ENCODE results near the gene EML1. TPM values are rescaled to one million over a fixed set of nuclear protein-coding genes. Genes with fewer than 3 reads are reported as not detected.

The EML1 gene
- total RNA-seq, 2 experiments from 2014 or later = 0.59 TPM; not detected in 1

DNA sequence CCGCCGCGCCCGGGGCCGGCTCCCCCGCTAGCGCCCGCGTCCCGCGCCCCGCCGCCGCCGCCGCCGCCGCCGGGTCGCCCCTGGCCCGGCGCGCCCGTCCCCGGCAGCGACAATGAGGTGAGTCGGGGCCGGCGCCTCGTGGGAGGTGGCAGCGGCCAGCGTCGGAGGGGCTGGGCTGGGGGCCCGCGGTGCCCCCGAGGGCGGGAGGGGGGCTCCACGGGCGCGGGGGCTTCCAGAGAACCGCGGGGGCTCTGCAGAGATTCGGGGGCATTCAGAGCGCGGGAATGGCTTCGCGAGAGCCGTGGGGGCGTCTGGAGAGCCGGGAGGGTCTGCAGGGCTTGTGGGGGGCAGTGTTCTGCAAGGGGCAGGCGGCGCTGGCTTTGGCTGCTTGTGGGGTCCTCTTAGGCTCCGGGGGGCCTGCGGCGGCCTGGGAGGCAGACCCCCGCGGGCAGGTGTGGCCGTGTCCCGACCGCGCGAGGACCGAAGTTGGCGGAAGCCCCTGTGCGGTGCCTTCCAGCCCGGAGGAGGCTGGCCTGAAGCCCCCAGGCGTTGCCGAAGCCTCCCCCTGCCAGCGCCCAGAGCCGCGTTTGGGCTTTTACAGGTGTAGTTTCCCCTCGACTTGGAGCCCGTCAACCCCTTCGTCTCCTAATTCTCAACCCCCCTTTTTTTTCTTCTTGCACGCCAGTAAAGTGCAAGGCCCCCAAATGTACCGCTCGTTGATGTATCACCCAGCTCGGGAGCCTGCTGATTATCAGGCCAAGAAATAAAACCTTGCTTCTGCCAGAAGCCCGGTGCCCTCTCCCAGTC lies 178.9 kb downstream of the EML1 start:
- Histone ChIP-seq H3K27ac (ENCODE audit: low read depth in 1 of 2, low read length in 2 of 2) (no peak overlapping the region), H3K4me1 (ENCODE audit: insufficient read depth, low read length) (peaks cover 12% of the 10 kb centered on the region), H3K4me3 (ENCODE audit: low read length) (peak overlapping the region; percentile 61), H3K9me3 (ENCODE audit: control insufficient read depth in 1 of 2, insufficient read depth in 1 of 2, low read length in 2 of 2) (peaks cover 0 to 6% of the 10 kb centered on the region in 2 experiments), H3K27me3 (ENCODE audit: control insufficient read depth in 1 of 2, insufficient read depth in 2 of 2, low read length in 2 of 2) (peaks cover 0 to 3% of the 10 kb centered on the region in 2 experiments), H3K36me3 (ENCODE audit: insufficient read depth, low read length) (no peaks in the 10 kb centered on the region)
- ChIA-PET CTCF (interaction anchor here (1.2 kb wide), 1 partner anchor 221 kb away, joined by 5 read pairs; no protein-coding TSS in a partner anchor), POLR2A (interaction anchor here (0.7 to 1.9 kb wide), 8 partner anchors 40 to 497 kb away, joined by 3 to 10 read pairs (median 4); partner anchors contain the start of genes CCNK, CYP46A1 and SETD3)
- Mint-ChIP-seq H3K36me3 (ENCODE audit: low read depth) (peaks cover 8% of the 10 kb centered on the region), H3K4me1 (ENCODE audit: low read depth) (peaks cover 26% of the 10 kb centered on the region), H3K27me3 (peaks cover 19% of the 10 kb centered on the region), H3K9me3 (no peaks in the 10 kb centered on the region), H3K27ac (peak overlapping the region; percentile 85), H3K4me3 (peak overlapping the region; percentile 98)
- TF ChIP-seq, protein P1, sequence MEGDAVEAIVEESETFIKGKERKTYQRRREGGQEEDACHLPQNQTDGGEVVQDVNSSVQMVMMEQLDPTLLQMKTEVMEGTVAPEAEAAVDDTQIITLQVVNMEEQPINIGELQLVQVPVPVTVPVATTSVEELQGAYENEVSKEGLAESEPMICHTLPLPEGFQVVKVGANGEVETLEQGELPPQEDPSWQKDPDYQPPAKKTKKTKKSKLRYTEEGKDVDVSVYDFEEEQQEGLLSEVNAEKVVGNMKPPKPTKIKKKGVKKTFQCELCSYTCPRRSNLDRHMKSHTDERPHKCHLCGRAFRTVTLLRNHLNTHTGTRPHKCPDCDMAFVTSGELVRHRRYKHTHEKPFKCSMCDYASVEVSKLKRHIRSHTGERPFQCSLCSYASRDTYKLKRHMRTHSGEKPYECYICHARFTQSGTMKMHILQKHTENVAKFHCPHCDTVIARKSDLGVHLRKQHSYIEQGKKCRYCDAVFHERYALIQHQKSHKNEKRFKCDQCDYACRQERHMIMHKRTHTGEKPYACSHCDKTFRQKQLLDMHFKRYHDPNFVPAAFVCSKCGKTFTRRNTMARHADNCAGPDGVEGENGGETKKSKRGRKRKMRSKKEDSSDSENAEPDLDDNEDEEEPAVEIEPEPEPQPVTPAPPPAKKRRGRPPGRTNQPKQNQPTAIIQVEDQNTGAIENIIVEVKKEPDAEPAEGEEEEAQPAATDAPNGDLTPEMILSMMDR (IDR thresholded peaks at IDR 0.05) = no peak
- ATAC-seq (ENCODE audit: poor library complexity) (peak; percentile 33), DNase-seq (peak in 6 of 14 experiments; percentile 4 to 47 (median 16))
- intact Hi-C loops (cut with DNase I, micrococcal nuclease) = loop anchor here in 1 of 2 experiments (5.0 kb wide), 4 partner anchors 270 to 365 kb away; partner anchors contain the start of gene CYP46A1

DNA sequence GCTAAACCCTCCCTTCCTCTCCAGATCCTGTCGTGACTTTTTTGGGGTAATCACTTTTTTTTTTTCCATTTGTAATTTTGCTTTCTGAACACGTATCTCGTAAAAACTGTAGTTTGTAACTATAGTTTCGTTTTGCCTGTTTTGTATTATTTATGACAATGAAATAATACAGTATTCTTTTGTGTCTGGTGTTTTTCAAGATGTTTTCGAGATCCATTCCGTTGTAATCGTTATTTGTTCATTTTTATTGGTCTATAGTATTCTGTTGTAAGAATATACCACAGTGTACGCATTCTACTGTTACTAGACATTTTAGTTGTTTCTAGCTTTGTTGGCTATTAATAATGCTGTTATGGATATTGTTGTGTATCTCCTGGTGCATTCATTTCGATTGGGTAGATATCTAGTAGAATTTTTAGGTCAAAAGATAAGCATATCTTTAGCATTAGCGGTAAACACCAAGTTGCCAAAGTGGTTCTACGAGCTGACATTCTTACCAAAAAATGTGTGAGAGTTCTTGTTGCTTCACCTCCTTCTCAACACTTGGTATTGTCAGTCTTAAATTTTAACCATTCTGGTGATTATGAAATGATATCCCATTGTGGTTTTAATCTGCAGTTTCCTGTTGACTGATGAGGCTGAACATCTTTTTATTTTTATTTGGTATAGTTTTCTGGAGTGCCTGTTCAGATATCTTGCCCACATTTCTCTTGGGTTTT lies 179.7 kb downstream of the EML1 start:
- ATAC-seq (ENCODE audit: poor library complexity) = no peak
- POLR2A ChIA-PET = interaction anchor here (0.7 to 1.9 kb wide), 4 partner anchors 41 to 497 kb away, joined by 3 to 7 read pairs (median 4); partner anchors contain the start of genes CCNK and SETD3
- TF ChIP-seq, protein P1 (IDR thresholded peaks at IDR 0.05) = no peak
- peak overlapping the region; percentile 85 for H3K27ac Mint-ChIP-seq
- peaks cover 26% of the 10 kb centered on the region for H3K4me1 Mint-ChIP-seq (ENCODE audit: low read depth)
- no peaks in the 10 kb centered on the region for H3K9me3 Mint-ChIP-seq
- CTCF ChIA-PET = no interaction called here
- peaks cover 8% of the 10 kb centered on the region for H3K36me3 Mint-ChIP-seq (ENCODE audit: low read depth)
- H3K4me3 ChIP-seq (ENCODE audit: low read length) = peak overlapping the region; percentile 61
- H3K4me3 Mint-ChIP-seq = peak overlapping the region; percentile 98
- no peak overlapping the region for H3K27ac ChIP-seq (ENCODE audit: low read depth in 1 of 2, low read length in 2 of 2)
- peaks cover 0 to 6% of the 10 kb centered on the region in 2 experiments for H3K9me3 ChIP-seq (ENCODE audit: control insufficient read depth in 1 of 2, insufficient read depth in 1 of 2, low read length in 2 of 2)
- DNase-seq = no peak
- H3K4me1 ChIP-seq (ENCODE audit: insufficient read depth, low read length) = peaks cover 12% of the 10 kb centered on the region
- peaks cover 16% of the 10 kb centered on the region for H3K27me3 Mint-ChIP-seq
- H3K36me3 ChIP-seq (ENCODE audit: insufficient read depth, low read length) = no peaks in the 10 kb centered on the region
- H3K27me3 ChIP-seq (ENCODE audit: control insufficient read depth in 1 of 2, insufficient read depth in 2 of 2, low read length in 2 of 2) = peaks cover 0 to 3% of the 10 kb centered on the region in 2 experiments
- intact Hi-C loops (cut with DNase I, micrococcal nuclease) = loop anchor here in 1 of 2 experiments (5.0 kb wide), 4 partner anchors 269 to 366 kb away; partner anchors contain the start of gene CYP46A1

DNA sequence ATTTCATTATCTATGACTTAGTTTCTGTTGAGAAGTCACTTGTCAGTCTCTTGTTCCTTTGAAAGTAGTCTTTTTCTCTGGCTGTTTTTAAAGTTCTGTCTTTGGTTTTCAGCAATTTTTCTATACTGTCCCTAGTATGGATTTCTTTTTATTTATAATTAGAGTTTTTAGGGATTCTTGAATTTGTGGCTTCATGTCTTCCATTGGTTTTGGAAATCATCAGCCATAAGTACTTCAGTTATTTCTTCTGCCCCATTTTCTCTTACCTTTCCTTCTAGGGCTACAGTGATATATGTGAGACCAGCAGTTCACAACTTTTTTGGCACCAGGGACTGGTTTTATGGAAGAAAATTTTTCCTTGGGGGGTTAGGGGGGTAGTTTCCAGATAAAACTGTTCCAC lies 182.0 kb downstream of the EML1 start:
- H3K27me3 Mint-ChIP-seq = peaks cover under 1% of the 10 kb centered on the region
- no peak for ATAC-seq (ENCODE audit: poor library complexity)
- Histone ChIP-seq H3K36me3 (ENCODE audit: insufficient read depth, low read length) (no peaks in the 10 kb centered on the region), H3K9me3 (ENCODE audit: control insufficient read depth in 1 of 2, insufficient read depth in 1 of 2, low read length in 2 of 2) (peaks cover 0 to 6% of the 10 kb centered on the region in 2 experiments), H3K27ac (ENCODE audit: low read depth in 1 of 2, low read length in 2 of 2) (no peak overlapping the region), H3K4me1 (ENCODE audit: insufficient read depth, low read length) (peaks cover 12% of the 10 kb centered on the region), H3K4me3 (ENCODE audit: low read length) (no peak overlapping the region), H3K27me3 (ENCODE audit: control insufficient read depth in 1 of 2, insufficient read depth in 2 of 2, low read length in 2 of 2) (no peaks in the 10 kb centered on the region)
- TF ChIP-seq, protein P1 (IDR thresholded peaks at IDR 0.05) = no peak
- H3K36me3 Mint-ChIP-seq (ENCODE audit: low read depth) = peaks cover 8% of the 10 kb centered on the region
- ChIA-PET CTCF (interaction anchor here (0.6 kb wide), 1 partner anchor 262 kb away, joined by 4 read pairs; no protein-coding TSS in a partner anchor), POLR2A (no interaction called here)
- H3K4me3 Mint-ChIP-seq = no peak overlapping the region
- H3K4me1 Mint-ChIP-seq (ENCODE audit: low read depth) = peaks cover 22% of the 10 kb centered on the region
- DNase-seq = no peak
- H3K9me3 Mint-ChIP-seq = no peaks in the 10 kb centered on the region
- intact Hi-C loops (cut with DNase I, micrococcal nuclease) = no loop called here
- H3K27ac Mint-ChIP-seq = no peak overlapping the region

Measured in CD4-positive, alpha-beta T cell (primary cell).